Stimulated activated CD8-positive, alpha-beta memory T cell treated with anti-CD3 and anti-CD28 coated beads, Interleukin-4, amount 100 ng/mL, for 48 hours (primary cell): ENCODE results near the gene ALG5.
A peak's percentile ranks its signal among the peaks of the same experiment; 100 is the strongest.

Source experiments
- DNase-seq: peaks from one replicate; pipeline ENCODE4 v3.0.0-alpha.2; 2020

ALG5 gene, protein sequence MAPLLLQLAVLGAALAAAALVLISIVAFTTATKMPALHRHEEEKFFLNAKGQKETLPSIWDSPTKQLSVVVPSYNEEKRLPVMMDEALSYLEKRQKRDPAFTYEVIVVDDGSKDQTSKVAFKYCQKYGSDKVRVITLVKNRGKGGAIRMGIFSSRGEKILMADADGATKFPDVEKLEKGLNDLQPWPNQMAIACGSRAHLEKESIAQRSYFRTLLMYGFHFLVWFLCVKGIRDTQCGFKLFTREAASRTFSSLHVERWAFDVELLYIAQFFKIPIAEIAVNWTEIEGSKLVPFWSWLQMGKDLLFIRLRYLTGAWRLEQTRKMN

DNA sequence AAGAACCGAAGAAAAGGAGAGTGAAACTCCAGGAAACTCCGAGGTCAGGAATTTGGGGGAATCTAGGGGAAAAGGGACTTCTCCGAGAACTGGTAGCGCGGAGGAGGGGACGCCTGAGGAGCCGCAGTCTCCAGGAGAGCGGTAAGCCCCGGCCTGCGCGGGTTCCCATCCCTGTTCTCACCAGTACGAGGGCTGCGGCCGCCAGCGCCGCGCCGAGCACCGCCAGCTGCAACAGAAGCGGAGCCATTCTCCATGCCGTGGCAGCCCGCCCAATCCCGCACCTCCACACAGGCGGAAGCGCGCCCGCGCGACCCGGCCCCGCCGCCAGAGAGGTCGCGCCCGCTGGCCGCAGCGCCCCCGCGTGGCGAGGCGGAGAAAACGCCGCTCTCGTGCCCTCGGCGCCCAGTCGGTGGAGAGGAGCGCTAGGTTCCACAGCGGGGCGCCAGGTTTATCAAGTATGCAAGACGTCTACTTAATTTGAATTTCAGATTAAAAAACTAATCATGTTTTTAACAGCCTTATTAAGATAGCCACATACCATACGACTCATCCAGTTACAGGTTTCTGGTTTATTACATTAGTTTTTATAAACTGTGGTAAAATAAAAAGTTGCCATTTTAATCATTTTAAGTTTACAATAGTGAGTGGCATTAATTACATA is at the start of gene ALG5:
Gene ALG5, minus strand, starts transcription at position 287 of the 661 bp plus-strand sequence. Its CDS starts 40 bp downstream, at position 247.
- peak; percentile 91 for DNase-seq

DNA sequence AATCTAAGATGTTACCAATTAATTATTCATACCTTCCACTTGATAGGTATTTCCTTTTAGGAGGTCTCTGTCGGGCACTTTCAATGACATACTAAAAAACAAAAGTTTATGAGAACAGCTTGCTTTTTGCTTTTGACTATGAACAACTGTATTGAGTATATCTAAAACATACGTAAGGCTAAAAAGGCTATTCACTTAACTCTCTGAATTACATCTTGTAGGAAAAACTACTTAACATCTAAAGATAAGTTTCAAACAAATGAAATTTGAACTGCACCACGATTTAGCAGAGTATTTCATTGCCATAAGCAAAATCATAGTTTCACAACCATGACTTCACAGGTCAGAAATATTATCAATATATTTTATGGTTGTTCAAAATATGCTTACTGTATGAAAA is 48.7 kb upstream of the ALG5 start:
- no peak for DNase-seq

DNA sequence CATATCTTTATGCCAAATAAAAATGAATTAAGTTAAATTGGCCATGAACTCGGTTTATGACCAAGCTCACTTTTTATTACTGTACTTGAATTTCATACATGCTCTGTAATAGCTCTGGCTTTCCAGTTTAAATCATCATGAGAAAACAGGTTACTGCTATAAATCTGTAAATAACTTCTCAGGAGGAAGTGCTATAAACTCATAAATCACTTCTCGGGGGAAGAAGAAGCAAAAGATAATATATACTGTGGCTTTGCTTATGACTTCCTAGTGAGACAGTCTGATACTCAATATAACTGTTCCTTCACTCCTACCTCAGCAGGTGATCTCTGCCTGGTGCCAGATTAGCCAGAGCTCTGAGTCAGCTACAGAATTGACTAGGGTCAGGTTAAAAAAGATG is 47.9 kb upstream of the ALG5 start:
- no peak for DNase-seq

DNA sequence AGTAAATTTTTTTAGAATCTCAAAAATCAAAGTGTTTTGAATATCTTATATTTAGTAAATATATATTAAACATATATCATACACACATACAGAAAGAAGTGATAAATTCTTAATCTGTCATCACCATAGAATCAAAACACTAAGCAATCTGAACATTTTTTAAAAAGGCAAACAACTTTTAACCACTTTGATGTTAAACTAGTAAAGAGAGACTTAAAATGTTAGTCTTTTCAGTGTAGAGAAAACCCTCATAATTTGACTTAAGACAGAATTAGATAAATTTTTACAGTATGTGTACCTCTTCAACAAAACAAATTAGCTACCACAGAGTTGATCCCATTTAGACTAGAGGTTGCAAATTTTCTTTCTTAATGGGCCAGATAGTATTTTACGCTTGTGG is 46.9 kb upstream of the ALG5 start:
- DNase-seq = no peak

DNA sequence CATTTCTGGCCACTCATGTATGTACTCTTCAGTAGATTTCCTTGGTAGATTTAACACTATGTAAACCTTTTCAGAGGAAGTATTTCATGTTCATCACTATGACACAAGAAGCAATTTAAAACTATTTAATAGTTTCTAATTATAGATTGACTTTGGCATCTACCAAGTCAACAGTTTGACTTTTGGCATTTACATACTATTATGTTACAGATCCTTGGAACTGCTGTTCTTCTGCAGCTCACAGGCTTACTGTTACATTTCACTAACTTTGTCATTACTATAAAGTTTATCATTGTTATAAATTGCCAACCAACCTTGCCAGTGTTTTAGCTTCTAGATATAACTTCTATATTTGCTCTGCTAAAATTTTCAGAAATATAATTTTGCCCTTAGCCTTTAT is 41.6 kb upstream of the ALG5 start:
- no peak for DNase-seq

DNA sequence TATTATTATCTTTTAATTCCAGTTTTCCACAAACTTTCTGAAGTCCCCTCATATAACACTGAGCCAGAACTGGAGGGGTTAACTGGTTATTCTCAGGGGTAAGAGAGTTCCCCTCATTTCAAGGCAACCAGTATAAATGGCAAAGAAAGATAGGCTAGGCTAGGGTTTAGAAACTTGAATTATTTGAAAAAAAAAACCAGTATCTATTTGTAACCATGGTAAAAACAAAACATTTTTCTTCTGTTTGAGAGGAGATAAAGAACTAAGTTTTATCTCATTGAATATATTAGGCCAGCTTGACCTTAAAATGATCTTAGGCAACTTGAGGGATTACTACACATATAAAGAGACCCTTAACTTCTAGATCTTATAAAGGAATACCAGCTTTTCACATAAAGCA is 40.8 kb upstream of the ALG5 start:
- DNase-seq = no peak

DNA sequence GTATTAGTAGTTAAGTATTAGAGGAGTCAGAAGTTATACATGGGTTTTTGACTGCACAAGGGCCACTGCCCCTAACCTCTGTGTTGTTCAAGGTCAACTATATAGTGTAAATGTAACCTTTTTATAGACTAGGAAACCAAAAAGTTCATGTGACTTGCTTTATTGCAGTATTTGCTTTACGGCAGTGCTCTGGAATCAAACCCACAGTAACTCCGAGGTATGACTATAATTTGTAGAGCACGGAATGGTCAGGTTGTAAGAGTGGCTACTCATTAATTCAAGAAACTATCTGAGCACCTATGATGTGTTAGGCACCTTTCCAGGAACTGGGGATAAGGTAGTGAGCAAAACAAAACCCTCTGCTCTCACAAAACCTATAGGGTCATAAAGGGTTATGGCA is 38.1 kb upstream of the ALG5 start:
- no peak for DNase-seq

DNA sequence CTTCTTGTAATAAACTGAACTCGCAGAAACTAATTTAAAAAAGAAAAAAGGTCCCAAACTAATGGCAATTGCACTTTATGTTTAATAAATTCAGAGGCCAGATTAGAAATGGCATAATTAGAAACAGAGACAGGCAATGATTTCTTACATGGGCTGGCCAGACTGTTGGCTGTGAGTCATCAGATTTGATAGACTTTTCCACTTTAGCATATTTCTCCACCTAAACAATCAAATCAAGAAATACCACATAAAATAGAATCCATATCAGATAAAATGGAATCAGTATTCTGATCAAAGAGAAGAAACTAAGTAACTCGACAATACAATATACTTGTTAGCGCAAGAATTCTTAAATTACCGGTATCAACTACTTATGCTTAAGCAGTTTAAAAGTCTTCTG is 30.5 kb upstream of the ALG5 start:
- no peak for DNase-seq

DNA sequence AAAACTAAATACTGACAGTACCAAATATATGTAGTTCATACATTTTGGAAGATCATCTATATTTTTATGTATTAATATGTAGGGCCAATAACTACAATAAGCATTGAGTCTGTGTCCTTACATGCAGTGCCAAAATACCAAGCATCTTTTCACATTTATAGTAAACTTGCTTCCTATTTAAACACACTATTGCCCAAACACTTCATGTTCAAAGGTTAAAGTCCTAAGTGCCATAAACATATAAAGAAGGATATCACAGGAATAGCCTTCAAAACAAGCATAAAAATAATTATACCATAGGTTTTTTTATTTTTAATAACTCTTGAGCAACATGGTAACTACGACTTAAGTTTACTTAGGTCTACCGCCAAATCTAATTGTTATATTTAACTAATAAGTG is 28.5 kb upstream of the ALG5 start:
- no peak for DNase-seq

DNA sequence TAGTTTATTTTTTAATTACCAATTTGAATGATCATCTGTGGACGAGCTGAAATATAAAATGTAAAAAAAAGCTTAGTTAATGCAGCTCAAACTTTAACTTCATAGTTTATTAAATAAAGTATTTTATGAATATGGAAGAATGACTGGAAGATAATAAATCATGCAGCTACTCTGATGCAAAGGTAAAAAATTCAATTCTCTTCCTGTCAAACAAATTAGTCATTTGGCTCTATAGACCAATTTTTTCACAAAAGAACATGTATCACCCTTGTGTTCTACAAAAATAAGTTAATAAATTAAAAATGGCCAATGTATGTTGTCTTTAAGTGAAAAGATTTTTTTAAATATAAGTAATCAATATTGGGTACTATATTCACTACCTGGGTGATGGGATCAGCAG is 27.6 kb upstream of the ALG5 start:
- DNase-seq = no peak

DNA sequence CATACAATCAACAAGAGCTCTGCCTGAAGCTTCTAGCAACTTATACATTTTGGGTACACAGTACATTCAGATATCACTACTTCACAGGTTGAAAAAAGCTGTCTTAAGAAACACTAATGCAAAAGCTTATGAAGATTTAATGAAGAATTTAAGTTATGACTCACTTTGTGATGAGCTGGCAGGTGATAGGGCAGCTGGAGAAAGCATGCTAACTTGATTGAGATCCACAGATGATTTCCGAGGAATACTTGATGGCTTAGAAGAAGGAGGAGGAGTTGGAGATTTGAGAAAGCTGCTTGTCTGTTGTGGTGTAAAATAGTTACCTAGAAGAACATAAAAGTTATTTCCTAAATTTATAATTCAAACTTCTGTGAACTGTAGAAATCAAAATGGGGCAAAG is 24.7 kb upstream of the ALG5 start:
- DNase-seq = no peak

DNA sequence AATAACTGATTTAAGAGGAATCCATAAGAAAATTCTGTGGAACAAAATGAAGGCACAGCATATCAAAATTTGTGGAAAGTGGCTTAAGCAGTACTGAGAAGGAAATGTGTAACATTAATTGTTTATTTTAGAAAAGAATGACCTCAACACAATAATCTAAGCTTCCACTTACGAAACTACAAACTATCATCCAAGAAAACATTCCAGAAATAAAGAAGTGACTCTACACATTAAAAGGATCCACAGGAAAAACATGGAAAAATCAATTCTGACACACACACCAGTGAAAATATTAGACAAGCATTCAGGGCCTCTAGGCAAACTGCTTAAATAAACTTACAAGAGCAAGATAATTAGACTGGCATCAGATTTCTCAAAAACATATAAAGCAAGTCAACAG is 15.5 kb upstream of the ALG5 start:
- no peak for DNase-seq

DNA sequence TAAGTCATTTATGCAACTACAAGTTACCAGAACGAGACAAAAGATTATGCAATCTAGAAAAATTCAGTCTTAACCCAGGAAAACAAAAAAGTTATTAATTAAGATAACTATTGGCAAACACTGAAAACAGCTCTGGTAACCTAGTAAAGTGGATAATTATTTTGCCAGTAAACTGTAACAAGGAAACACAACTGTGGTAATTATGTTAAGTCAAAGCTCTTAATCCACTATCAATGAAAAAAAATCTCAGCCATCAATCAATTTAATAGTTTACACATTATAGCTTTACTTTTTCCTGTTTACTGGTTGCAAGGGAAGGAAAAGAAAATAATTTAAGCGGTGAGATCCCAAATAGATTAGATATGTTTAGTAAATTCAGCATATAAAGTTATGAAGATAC is 12.6 kb upstream of the ALG5 start:
- no peak for DNase-seq

DNA sequence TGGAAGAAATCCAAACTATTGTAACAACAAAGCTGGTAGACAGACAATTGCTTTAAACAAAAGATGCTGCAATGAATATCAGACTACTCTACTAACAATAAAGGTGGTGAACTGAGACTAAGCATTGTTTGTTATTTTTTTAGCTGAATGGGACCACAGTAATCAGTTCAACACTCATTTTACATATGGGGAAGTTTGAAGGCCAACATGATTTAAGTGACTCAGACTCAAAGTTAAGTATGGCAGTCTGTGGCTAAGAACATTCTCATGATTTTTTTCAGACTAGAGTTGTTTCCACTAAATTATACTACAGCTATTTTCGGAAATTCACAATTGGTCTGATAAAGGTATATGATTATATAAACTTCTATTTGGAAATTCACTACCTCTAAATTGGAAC is 11.9 kb upstream of the ALG5 start:
- DNase-seq = no peak

DNA sequence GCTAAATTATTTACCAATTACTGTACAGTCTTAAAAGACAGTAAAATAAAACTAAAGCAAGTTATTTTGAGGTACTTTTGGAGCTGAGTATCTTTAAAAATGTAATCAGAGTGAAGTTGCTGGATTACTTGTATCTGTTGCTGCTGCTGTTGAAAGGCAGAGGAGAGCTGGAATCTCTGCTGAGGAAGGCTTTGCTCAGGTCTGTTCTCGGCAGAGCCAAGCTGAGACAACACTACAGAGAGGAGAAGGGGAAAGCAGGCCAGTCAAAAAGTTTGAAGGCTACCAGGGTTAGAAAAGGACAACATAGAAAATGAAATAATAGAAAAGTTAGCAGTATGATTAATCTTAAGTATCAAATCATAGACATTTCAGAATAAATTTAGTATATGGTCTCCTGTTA is 11.3 kb upstream of the ALG5 start:
- DNase-seq = no peak

DNA sequence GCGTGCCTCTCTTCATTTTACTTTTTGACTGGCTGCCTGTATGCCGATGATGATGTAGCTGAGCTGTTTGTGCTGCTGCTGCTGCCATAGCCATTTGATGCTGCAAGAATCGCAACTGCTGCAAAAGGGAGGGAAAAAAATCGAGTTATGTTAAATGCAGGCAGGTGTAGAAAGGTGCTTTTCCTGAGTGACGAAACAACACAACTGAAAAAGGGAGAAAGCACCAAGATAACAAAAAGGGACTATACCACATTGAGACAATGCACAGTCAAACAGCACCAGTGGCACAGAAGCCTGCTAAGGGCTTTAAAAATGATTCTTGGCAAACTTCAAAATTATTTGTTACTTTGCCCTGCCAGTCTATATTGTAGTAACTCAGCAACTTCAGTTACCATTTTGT is 10.6 kb upstream of the ALG5 start:
- no peak for DNase-seq

DNA sequence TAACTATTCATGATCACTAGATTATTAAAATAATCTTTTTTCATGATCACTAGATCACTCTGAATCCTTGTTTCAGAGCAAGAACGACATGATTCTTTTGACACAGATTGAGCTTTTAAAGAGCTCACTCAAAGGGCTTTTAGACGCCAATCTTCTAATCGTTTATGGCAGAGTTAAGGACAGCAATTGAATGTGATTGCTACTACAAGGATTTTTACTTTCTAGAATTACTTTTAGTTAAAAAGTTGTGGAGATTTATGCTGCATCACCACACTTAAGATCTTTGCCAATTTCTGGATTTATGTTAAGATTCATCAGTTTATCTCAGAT is 2.7 kb upstream of the ALG5 start:
- DNase-seq = no peak

DNA sequence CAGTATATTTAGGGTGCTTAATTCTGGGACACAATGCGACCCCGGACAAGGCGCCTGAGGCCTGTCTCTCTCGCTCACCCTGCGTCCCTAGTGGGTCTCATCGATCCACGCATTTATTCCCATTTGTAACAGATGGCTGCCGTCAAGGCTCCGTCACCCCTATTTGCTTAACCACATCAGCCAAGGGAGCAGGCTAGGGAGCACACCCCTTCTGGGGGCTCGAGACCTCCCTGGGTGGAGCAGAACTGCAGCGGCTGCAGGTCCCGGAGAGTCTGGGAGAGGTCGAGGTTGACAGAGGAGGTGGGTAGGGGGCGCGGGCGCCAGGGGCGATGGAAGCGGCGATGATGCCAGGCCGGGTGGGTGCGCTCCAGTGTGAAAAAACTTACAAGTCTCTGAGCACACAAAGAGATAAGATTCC is 507 bp downstream of the ALG5 start:
- peak; percentile 44 for DNase-seq

DNA sequence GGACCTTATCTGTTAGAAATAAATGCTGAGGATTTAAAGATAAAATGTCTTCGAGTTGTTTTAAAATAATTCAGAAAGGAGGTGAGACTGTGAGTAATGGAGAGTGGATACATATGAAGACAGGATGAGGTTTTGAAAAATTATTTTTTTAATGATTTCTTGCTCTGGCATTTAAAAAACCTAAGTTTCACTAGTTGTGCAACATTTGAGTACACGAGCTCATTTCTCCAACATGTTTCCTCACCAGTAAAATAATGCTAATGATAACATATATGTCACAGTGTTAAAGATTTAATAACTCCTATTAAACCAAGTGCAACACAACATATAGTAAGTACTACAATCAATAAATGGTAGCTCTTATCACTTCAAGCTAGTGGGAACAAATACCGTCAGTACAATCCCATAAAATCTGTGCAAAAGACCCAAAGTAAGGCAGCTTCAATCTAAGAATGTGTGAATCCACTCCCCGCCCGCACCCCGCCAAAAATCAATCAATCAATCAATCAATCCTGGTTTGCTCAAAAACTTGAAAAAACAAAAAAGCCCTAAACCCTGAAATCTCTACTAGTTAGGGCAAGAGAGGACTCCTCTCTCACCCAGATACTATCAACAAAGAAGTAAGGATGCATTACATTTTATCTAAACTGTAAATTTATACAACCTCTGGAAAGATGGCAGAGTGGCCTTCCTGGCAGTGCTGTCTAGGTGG is 1.3 kb downstream of the ALG5 start:
- DNase-seq = no peak

DNA sequence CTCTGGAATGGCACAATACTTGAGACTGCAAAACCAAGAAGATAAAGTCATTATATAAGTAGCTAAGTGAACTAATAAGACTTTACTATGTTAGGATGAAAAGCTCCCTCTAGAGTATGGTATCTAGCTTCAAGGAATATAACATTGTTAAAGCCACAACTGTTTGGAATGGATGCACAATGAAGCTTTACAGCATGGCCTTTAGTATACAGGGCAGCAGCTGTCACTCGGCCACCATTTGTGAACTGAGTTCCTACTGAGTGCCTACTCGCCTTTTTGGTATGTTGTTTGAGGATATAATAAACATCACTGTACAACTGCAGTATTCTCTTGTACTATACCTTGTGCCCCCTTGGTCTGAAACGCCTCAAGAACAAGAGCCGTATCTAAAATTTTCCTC is 6.8 kb downstream of the ALG5 start:
- DNase-seq = no peak

DNA sequence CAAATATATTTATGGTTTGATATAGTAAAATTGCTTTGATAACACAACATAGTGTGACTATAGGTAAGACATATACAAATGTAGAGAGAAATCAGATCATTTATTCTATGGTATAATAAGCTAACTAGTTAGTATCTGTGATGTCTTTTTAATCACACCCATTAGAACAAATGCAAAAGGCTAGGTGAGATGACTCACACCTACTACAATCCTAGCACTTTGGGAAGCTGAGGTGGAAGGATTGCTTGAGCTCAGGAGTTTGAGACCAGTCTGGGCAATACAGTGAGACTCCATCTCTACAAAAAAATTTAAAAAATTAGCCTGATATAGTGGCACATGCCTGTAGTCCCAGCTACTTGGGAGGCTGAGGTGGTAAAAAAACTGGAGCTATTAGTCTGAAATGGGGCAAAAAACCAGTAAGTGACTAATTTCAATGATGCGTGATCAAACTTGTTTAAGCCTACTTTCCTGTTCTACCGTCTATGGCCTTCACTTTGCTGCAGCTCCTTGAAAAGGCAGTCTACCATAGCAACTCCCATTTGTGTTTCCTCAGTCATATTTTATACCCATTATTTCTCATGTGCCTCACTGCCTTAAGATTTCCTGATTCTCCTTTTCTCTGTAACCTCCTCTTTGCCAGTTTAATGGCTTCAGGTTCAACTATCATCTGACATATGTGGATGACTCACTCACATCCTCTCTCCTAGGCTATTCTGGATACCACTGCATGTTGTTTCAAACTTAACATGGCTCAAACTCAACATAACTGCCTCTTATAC is 12.5 kb downstream of the ALG5 start:
- no peak for DNase-seq

DNA sequence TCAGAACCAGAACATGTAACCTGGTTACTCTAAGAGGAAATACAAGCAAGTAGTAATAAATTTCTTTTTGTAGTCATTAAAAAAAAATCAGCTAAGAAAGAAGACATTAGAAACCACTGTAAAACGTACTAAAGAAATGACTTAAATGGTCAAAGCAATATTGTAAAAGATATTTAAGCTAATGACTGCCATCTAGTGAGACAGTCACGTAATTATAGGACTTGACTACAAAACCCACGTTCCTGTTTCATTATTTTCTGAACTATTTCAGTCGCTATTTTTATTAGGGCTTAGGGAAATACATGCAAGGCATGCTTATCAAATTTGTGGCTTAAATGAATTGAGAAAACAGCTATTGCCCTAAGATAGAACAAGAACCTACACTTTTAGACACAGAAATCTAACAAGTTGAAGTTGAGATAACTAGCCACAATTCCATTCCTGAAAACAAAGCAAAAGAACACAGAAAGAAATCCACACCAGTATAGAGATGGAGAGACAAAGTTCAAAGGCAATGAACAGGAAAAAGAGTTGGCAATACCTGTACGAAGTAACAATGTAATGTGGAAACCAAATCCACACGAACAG is 17.9 kb downstream of the ALG5 start:
- no peak for DNase-seq

DNA sequence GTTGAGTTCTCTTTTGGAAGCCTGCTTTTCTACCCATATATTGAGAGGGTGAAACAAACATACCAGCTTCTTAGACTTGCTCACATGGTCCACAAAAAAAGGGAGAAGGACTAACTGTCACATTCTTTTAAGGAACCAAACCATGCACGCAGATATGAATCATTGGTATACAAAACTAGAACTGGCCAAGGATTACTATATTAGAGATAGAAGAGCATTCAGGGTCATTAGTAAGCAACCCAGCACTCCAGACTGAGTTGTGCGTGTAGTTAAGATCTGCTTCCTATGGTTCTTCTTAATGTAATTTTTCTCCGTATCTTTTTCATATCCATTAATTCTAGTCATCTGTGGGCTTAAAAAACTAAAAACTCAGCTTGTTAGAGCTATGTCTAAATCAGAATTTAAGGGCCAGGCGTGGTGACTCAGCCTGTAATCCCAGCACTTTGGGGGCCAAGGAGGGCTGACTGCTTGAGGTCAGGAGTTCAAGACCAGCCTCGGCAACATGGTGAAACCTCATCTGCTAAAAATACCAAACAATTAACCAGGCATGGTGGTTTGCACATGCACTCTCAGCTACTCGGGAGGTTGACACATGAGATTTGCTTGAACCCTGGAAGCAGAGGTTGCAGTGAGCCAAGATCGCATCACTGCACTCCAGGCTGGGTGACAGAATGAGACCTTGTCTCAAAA is 19.6 kb downstream of the ALG5 start:
- no peak for DNase-seq
